Thyroid gland (tissue), 4 donors: Measurements from ENCODE around the gene KRT36.

Experiments used
- CTCF ChIP-seq, 6 experiments: fragments of 200-600 bp in 3 of 6; fragments of 450-650 bp in 3 of 6; sonication (generic) in 3 of 6; IDR thresholded peaks; one replicate each; pipeline ENCODE4 v1.5.1; 2016 to 2019; ENCODE audit warnings: antibody characterized with exemption in 6 of 6, mild to moderate bottlenecking in 2 of 6, inconsistent platforms in 1 of 6, moderate library complexity in 1 of 6
- POLR2A ChIP-seq, 2 donors: fragments of 450-650 bp; IDR thresholded peaks; one replicate each; pipeline ENCODE4 v1.6.1; 2017; ENCODE audit warnings: antibody characterized with exemption in 2 of 2, mild to moderate bottlenecking in 2 of 2, moderate library complexity in 1 of 2

DNA sequence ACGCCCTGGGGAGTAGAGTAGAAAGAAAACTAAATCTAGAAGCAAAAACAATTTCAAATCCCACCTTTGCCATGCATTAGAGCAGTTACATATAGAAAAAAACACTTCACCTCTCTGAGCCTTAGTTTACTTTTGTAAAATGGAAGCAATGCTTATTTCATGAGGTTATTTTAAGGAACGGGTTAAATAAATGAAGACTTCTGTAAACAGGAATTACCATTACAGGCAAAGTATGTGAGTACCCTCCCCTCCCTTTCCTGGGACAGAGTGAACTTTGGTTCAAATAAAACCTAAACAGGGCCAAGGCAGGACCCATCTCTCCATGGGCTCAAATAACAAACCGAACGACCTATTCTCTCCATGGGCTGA lies 33.5 kb upstream of the KRT36 start:
- TF ChIP-seq POLR2A (IDR thresholded peaks at IDR 0.05) (no peak), CTCF (IDR thresholded peaks at IDR 0.05) (no peak)
